Stimulated activated naive CD8-positive, alpha-beta T cell treated with anti-CD3 and anti-CD28 coated beads, Interleukin-15, Interleukin-2, amounts not matched to agents 100 ng/mL and 50 ng/mL, for 24 hours (primary cell): ENCODE results near the gene SLC25A30.
"Not testable (repeated sequence)": the region's sequence is repeated elsewhere in the genome, so short reads cannot be mapped to it uniquely, and the experiment has no call there.

Experiments
- H3K27ac Mint-ChIP-seq: one replicate; pipeline ENCODE4 v1.8.0; 2021; ENCODE audit warnings: mild to moderate bottlenecking, mixed read lengths
- H3K27me3 Mint-ChIP-seq: one replicate; pipeline ENCODE4 v1.8.0; 2021; ENCODE audit warnings: mixed read lengths
- H3K36me3 Mint-ChIP-seq: one replicate; pipeline ENCODE4 v1.8.0; 2021; ENCODE audit warnings: low read depth, mixed read lengths
- H3K4me1 Mint-ChIP-seq: one replicate; pipeline ENCODE4 v1.8.0; 2021; ENCODE audit warnings: low read depth, mixed read lengths
- H3K4me3 Mint-ChIP-seq: one replicate; pipeline ENCODE4 v1.8.0; 2021; ENCODE audit warnings: mild to moderate bottlenecking, mixed read lengths
- H3K9me3 Mint-ChIP-seq: one replicate; pipeline ENCODE4 v1.8.0; 2021; ENCODE audit warnings: mixed read lengths

SLC25A30 gene

DNA sequence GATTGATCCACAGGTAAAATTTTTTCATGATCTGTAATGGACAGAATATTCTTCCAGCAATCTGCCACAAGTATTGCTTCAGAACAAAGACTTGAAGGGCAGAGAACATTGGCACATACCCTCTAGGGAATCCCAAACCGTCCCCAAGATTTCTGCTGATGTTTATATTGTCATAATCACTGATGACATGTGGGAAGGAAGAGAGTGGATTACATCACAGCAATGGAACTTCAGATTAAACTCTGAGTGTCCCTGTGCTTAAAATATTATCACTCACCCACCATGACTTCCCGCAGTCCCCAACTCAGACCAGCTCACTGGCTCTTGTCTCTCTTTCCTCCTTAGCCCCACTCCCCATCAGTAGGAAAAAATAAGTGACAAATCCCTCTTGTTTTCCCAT lies 68.7 kb downstream of the SLC25A30 start:
- peaks cover 47% of the 10 kb centered on the region for H3K36me3 Mint-ChIP-seq
- H3K9me3 Mint-ChIP-seq, result no peaks in the 10 kb centered on the region
- H3K4me3 Mint-ChIP-seq, result no peak overlapping the region
- no peaks in the 10 kb centered on the region for H3K27me3 Mint-ChIP-seq
- peaks cover 10% of the 10 kb centered on the region for H3K4me1 Mint-ChIP-seq
- peak overlapping the region; percentile 61 for H3K27ac Mint-ChIP-seq

DNA sequence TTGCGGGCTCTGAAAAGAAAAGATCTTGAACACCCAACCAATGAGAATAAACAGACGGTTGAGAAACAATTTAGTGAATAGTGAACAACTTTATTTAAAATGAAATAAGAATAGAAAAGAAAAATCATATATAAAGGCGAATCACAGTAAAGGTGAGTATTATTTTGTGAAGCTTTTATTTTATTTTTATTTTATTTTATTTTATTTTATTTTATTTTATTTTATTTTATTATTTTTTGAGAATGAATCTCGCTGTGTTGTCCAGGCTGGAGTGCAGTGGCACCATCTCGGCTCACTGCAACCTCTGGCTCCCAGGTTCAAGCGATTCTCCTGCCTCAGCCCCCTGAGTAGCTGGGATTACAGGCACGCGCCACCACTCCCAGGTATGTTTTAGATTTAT lies 74.1 kb downstream of the SLC25A30 start:
- not testable (repeated sequence) for H3K9me3 Mint-ChIP-seq, H3K27me3 Mint-ChIP-seq, H3K27ac Mint-ChIP-seq, H3K4me3 Mint-ChIP-seq
- H3K4me1 Mint-ChIP-seq, result peaks cover 34% of the 10 kb centered on the region
- H3K36me3 Mint-ChIP-seq, result peaks cover 43% of the 10 kb centered on the region
